ENCODE results near the gene EMX1.

- TF ChIP-seq MAX (IDR thresholded peaks at IDR 0.05), result no peak
- no peak for TF ChIP-seq ZNF570 (CRISPR knock-in tag; IDR thresholded peaks at IDR 0.05; ENCODE audit: borderline replicate concordance)
- TF ChIP-seq ZNF496 (CRISPR knock-in tag; IDR thresholded peaks at IDR 0.05; ENCODE audit: insufficient replicate concordance), result no peak
Observed at GRCh38 chr2:72927619-72928550, 10.6 kb downstream of the EMX1 start.

All from HepG2 (cell line).